K562 (cell line): Measurements from ENCODE around the gene NSMCE1. TPM values are rescaled to one million over a fixed set of nuclear protein-coding genes. Genes with fewer than 3 reads are reported as not detected.

Experiments used
- CHCHD3 ChIP-seq: fragments of 250-450 bp; sonication (Bioruptor Pico); IDR thresholded peaks from 2 replicates; pipeline ENCODE4 v2.1.2; 2022; ENCODE audit warnings: mild to moderate bottlenecking
- ESRRA ChIP-seq: fragments of 450-650 bp; IDR thresholded peaks from 2 replicates; pipeline ENCODE4 v1.6.1; 2014; ENCODE audit warnings: low read depth, mild to moderate bottlenecking, moderate library complexity, borderline replicate concordance
- ETV1 ChIP-seq: fragments of 450-650 bp; conservative IDR thresholded peaks from 2 replicates; pipeline ENCODE4 v1.6.1; 2016; ENCODE audit warnings: missing genetic modification characterization, control low read depth, low read depth, missing compliant biosample characterization
- FOXK2 ChIP-seq, 2 experiments: fragments of 450-650 bp; IDR thresholded peaks in 1 of 2; conservative IDR thresholded peaks in 1 of 2; 2 replicates each; pipeline ENCODE4 v1.6.1; 2016; ENCODE audit warnings: low read depth in 2 of 2, mild to moderate bottlenecking in 1 of 2
- LEF1 ChIP-seq: fragments of 450-650 bp; IDR thresholded peaks from 2 replicates; pipeline ENCODE4 v1.6.1; 2016; ENCODE audit warnings: mild to moderate bottlenecking
- MAFF ChIP-seq: IDR thresholded peaks from 2 replicates; pipeline ENCODE4 v1.6.1; 2012; ENCODE audit warnings: low read length, improper control_type of control experiment
- MNT ChIP-seq, 2 experiments: fragments of 450-650 bp; conservative IDR thresholded peaks; 2 replicates each; pipeline ENCODE4 v1.6.1; 2017; ENCODE audit warnings: mild to moderate bottlenecking in 2 of 2, moderate library complexity in 2 of 2
- NBN ChIP-seq: fragments of 450-650 bp; IDR thresholded peaks from 2 replicates; pipeline ENCODE4 v1.6.1; 2016; ENCODE audit warnings: low read depth, mild to moderate bottlenecking
- RAD21 ChIP-seq, 2 experiments: fragments of 250-450 bp in 1 of 2; fragments of 450-650 bp in 1 of 2; sonication (Bioruptor Pico) in 1 of 2; formaldehyde crosslinking in 1 of 2; IDR thresholded peaks in 1 of 2; conservative IDR thresholded peaks in 1 of 2; 2 replicates each; pipeline versions ENCODE4 v1.4.0 to v1.8.0; 2020 to 2022; ENCODE audit warnings: mild to moderate bottlenecking in 2 of 2, moderate library complexity in 1 of 2
- RAD51 ChIP-seq: fragments of 450-650 bp; IDR thresholded peaks from 2 replicates; pipeline ENCODE4 v1.7.1; 2016; ENCODE audit warnings: low read depth, mild to moderate bottlenecking, borderline replicate concordance
- RCOR1 ChIP-seq, 2 experiments: IDR thresholded peaks; 2 replicates each; pipeline ENCODE4 v1.6.1; 2012; ENCODE audit warnings: low read depth in 2 of 2, low read length in 2 of 2, borderline replicate concordance in 1 of 2, improper control_type of control experiment in 1 of 2
- SMAD4 ChIP-seq: fragments of 250-450 bp; sonication (Bioruptor Pico); conservative IDR thresholded peaks from 2 replicates; pipeline ENCODE4 v1.8.0; 2021; ENCODE audit warnings: inconsistent platforms, mild to moderate bottlenecking, moderate library complexity
- SOX6 ChIP-seq: fragments of 450-650 bp; IDR thresholded peaks from 2 replicates; pipeline ENCODE4 v1.6.1; 2014; ENCODE audit warnings: mild to moderate bottlenecking
- TRIM28 ChIP-seq: fragments of 450-650 bp; IDR thresholded peaks from 2 replicates; pipeline ENCODE4 v1.6.1; 2017
- VEZF1 ChIP-seq: fragments of 200-800 bp; sonication (Bioruptor generic); IDR thresholded peaks from 2 replicates; pipeline ENCODE4 v1.6.1; 2017; ENCODE audit warnings: missing genetic modification characterization, missing compliant biosample characterization
- ZNF431 ChIP-seq: sonication (generic); formaldehyde crosslinking; IDR thresholded peaks from 2 replicates; pipeline ENCODE4 v1.8.0; 2022; ENCODE audit warnings: mild to moderate bottlenecking, missing genetic modification reagents
- polyA plus RNA-seq, 8 experiments: library from polyadenylated mRNA; depleted of rRNA in 4 of 8; stranded (reverse) in 5 of 8; unstranded in 3 of 8; fragments of >200 nt; fragmentation: Nextera tagmentation in 2 of 8; fragmentation: Illumina TruSeq in 1 of 8; extraction: Ambion mirVana in 2 of 8; extraction: Trizol in 1 of 8; gene quantifications; 2 replicates each; pipeline versions ENCODE4 v1.2.1 to v1.2.3, GENCODE V29; 2011 to 2014; ENCODE audit warnings: inconsistent platforms in 1 of 8, missing spikeins in 1 of 8
- total RNA-seq, 7 experiments: library from RNA; depleted of rRNA in 6 of 7; stranded (reverse); fragments of >200 nt in 6 of 7; fragmentation: Illumina TruSeq in 2 of 7; extraction: Trizol in 2 of 7; gene quantifications; 2 replicates each; pipeline versions ENCODE4 v1.2.1 to v1.2.3, GENCODE V29; 2011 to 2021; ENCODE audit warnings: low replicate concordance in 1 of 7
- TF ChIP-seq, protein P1 (sequence below): sonication (generic); formaldehyde crosslinking; IDR thresholded peaks from 2 replicates; pipeline ENCODE4 v1.8.1; 2023; ENCODE audit warnings: mild to moderate bottlenecking, missing genetic modification reagents
- TF ChIP-seq, protein P2 (sequence below): conservative IDR thresholded peaks from 2 replicates; pipeline ENCODE4 v1.6.1; 2011; ENCODE audit warnings: low read depth, mild to moderate bottlenecking, low read length; ENCODE audit not compliant: control insufficient read depth

NSMCE1 gene
- total and polyA plus RNA-seq, 9 of the 15 experiments (the other 6 are each of a cell fraction or from before 2014, with no cell fraction given) = 52.1 to 163 (median 61.5) TPM

GRCh38 chr16:27235055-27235937, 33.3 kb downstream of the NSMCE1 start (continued):
- TF ChIP-seq RAD51 (peak; percentile 67; the same call in 1 of the 2 replicates), FOXK2 (conservative IDR thresholded peaks at IDR 0.05 in 1 of 2, IDR thresholded peaks at IDR 0.05 in 1 of 2; ENCODE audit: low read depth in 2 of 2) (peak; percentile 80 to 85; a peak in 3 of 4 replicates), VEZF1 (CRISPR knock-in tag) (peak; percentile 84), MNT (conservative IDR thresholded peaks at IDR 0.05) (peak; percentile 98 to 99), CHCHD3 (CRISPR knock-in tag) (no peak), TRIM28 (peak; percentile 58; the same call in 1 of the 2 replicates), SMAD4 (CRISPR knock-in tag) (peak; percentile 86), ETV1 (tag) (peak; percentile 77), ESRRA (peak; percentile 54; the same call in 1 of the 2 replicates), MAFF (peak; percentile 8; the same call in 1 of the 2 replicates), RAD21 (CRISPR knock-in tag; conservative IDR thresholded peaks at IDR 0.05 in 1 of 2, IDR thresholded peaks at IDR 0.05 in 1 of 2) (peak; percentile 79 to 84), LEF1 (peak; percentile 42; the same call in 1 of the 2 replicates), NBN (peak; percentile 84; the same call in 1 of the 2 replicates), SOX6 (peak; percentile 87), ZNF431 (CRISPR knock-in tag) (0 out of 2 replicates have a peak, but pooled peaks have one; percentile 40), RCOR1 (IDR thresholded peaks at IDR 0.05; ENCODE audit: borderline replicate concordance in 1 of 2, low read depth in 2 of 2, low read length in 2 of 2) (peak; percentile 24 to 90; a peak in 3 of 4 replicates)
- TF ChIP-seq, protein P1, sequence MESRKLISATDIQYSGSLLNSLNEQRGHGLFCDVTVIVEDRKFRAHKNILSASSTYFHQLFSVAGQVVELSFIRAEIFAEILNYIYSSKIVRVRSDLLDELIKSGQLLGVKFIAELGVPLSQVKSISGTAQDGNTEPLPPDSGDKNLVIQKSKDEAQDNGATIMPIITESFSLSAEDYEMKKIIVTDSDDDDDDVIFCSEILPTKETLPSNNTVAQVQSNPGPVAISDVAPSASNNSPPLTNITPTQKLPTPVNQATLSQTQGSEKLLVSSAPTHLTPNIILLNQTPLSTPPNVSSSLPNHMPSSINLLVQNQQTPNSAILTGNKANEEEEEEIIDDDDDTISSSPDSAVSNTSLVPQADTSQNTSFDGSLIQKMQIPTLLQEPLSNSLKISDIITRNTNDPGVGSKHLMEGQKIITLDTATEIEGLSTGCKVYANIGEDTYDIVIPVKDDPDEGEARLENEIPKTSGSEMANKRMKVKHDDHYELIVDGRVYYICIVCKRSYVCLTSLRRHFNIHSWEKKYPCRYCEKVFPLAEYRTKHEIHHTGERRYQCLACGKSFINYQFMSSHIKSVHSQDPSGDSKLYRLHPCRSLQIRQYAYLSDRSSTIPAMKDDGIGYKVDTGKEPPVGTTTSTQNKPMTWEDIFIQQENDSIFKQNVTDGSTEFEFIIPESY (CRISPR knock-in tag) = 0 out of 2 replicates have a peak, but pooled peaks have one; percentile 34
- TF ChIP-seq, protein P2, sequence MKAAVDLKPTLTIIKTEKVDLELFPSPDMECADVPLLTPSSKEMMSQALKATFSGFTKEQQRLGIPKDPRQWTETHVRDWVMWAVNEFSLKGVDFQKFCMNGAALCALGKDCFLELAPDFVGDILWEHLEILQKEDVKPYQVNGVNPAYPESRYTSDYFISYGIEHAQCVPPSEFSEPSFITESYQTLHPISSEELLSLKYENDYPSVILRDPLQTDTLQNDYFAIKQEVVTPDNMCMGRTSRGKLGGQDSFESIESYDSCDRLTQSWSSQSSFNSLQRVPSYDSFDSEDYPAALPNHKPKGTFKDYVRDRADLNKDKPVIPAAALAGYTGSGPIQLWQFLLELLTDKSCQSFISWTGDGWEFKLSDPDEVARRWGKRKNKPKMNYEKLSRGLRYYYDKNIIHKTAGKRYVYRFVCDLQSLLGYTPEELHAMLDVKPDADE = 0 out of 2 replicates have a peak, but pooled peaks have one; percentile 42
